ENCODE results near the gene NRXN3.

Gene NRXN3

GRCh38 chr14:79281244-79282152 lies 1111.3 kb downstream of the NRXN3 start:
- DNase-seq (ENCODE audit: low read depth in 2 of 2) = no peak

- no peak for DNase-seq (ENCODE audit: low read depth in 2 of 2)
Observed at GRCh38 chr14:79284621-79285020, 1114.4 kb downstream of the NRXN3 start.

GRCh38 chr14:79285263-79285662 lies 1115.1 kb downstream of the NRXN3 start:
- no peak for DNase-seq (ENCODE audit: low read depth in 2 of 2)

- no peak for DNase-seq (ENCODE audit: low read depth in 2 of 2)
Observed at GRCh38 chr14:79287976-79288375, 1117.8 kb downstream of the NRXN3 start.

- no peak for DNase-seq (ENCODE audit: low read depth in 2 of 2)
Observed at GRCh38 chr14:79293482-79294177, 1123.5 kb downstream of the NRXN3 start.

GRCh38 chr14:79294499-79294898 lies 1124.3 kb downstream of the NRXN3 start:
- no peak for DNase-seq (ENCODE audit: low read depth in 2 of 2)

- DNase-seq (ENCODE audit: low read depth in 2 of 2) = no peak
Observed at GRCh38 chr14:79295385-79295784, 1125.2 kb downstream of the NRXN3 start.

- DNase-seq (ENCODE audit: low read depth in 2 of 2) = no peak
Observed at GRCh38 chr14:79298373-79298772, 1128.2 kb downstream of the NRXN3 start.

GRCh38 chr14:79299162-79299561 lies 1129.0 kb downstream of the NRXN3 start:
- DNase-seq (ENCODE audit: low read depth in 2 of 2) = no peak

GRCh38 chr14:79304279-79304678 lies 1134.1 kb downstream of the NRXN3 start:
- DNase-seq (ENCODE audit: low read depth in 2 of 2) = no peak

GRCh38 chr14:79306546-79306945 lies 1136.4 kb downstream of the NRXN3 start:
- DNase-seq (ENCODE audit: low read depth in 2 of 2) = no peak

- no peak for DNase-seq (ENCODE audit: low read depth in 2 of 2)
Observed at GRCh38 chr14:79318371-79318770, 1148.2 kb downstream of the NRXN3 start.

- DNase-seq (ENCODE audit: low read depth in 2 of 2) = no peak
Observed at GRCh38 chr14:79320561-79320960, 1150.4 kb downstream of the NRXN3 start.

GRCh38 chr14:79321070-79321469 lies 1150.9 kb downstream of the NRXN3 start:
- DNase-seq (ENCODE audit: low read depth in 2 of 2) = no peak

- DNase-seq (ENCODE audit: low read depth in 2 of 2) = no peak
Observed at GRCh38 chr14:79325071-79325470, 1154.9 kb downstream of the NRXN3 start.

GRCh38 chr14:79325557-79325956 lies 1155.4 kb downstream of the NRXN3 start:
- no peak for DNase-seq (ENCODE audit: low read depth in 2 of 2)

GRCh38 chr14:79328863-79329262 lies 1158.7 kb downstream of the NRXN3 start:
- DNase-seq (ENCODE audit: low read depth in 2 of 2) = no peak

GRCh38 chr14:79331830-79332229 lies 1161.7 kb downstream of the NRXN3 start:
- DNase-seq (ENCODE audit: low read depth in 2 of 2) = no peak

GRCh38 chr14:79332504-79333197 lies 1162.5 kb downstream of the NRXN3 start:
- DNase-seq (ENCODE audit: low read depth in 2 of 2) = no peak

GRCh38 chr14:79333198-79333546 lies 1163.0 kb downstream of the NRXN3 start:
- no peak for DNase-seq (ENCODE audit: low read depth in 2 of 2)

- no peak for DNase-seq (ENCODE audit: low read depth in 2 of 2)
Observed at GRCh38 chr14:79334272-79334671, 1164.1 kb downstream of the NRXN3 start.

GRCh38 chr14:79337761-79338160 lies 1167.6 kb downstream of the NRXN3 start:
- no peak for DNase-seq (ENCODE audit: low read depth in 2 of 2)

- DNase-seq (ENCODE audit: low read depth in 2 of 2) = no peak
Observed at GRCh38 chr14:79342942-79343341, 1172.8 kb downstream of the NRXN3 start.

Data from stimulated activated CD8-positive, alpha-beta memory T cell treated with anti-CD3 and anti-CD28 coated beads, Interleukin-2, amount 100 ng/mL, for 48 hours (primary cell).